K562 (cell line): ENCODE data around the gene CLASP1. TPM values are rescaled to one million over a fixed set of nuclear protein-coding genes. Genes with fewer than 3 reads are reported as not detected.

Experiments used
- CHCHD3 ChIP-seq: fragments of 250-450 bp; sonication (Bioruptor Pico); IDR thresholded peaks from 2 replicates; pipeline ENCODE4 v2.1.2; 2022; ENCODE audit warnings: mild to moderate bottlenecking
- FOXK1 ChIP-seq: sonication (generic); formaldehyde crosslinking; IDR thresholded peaks from 2 replicates; pipeline ENCODE4 v1.8.0; 2022; ENCODE audit warnings: missing genetic modification reagents, mild to moderate bottlenecking, borderline replicate concordance
- GABPB2 ChIP-seq: fragments of 250-450 bp; sonication (Bioruptor Pico); conservative IDR thresholded peaks from 2 replicates; pipeline ENCODE4 v1.5.1; 2021; ENCODE audit warnings: mild to moderate bottlenecking
- HLTF ChIP-seq: fragments of 450-650 bp; IDR thresholded peaks from 2 replicates; pipeline ENCODE4 v1.6.1; 2016
- HMG20B ChIP-seq: fragments of 250-450 bp; sonication (Bioruptor Pico); IDR thresholded peaks from 2 replicates; pipeline ENCODE4 v1.5.0; 2021; ENCODE audit warnings: mild to moderate bottlenecking
- IFI16 ChIP-seq: fragments of 250-450 bp; sonication (Bioruptor Pico); IDR thresholded peaks from 2 replicates; pipeline ENCODE4 v2.1.2; 2022; ENCODE audit warnings: mild to moderate bottlenecking, inconsistent platforms
- KDM1A ChIP-seq, 2 experiments: fragments of 450-650 bp; IDR thresholded peaks; 2 replicates each; pipeline ENCODE4 v1.6.1; 2016; ENCODE audit warnings: mild to moderate bottlenecking in 2 of 2
- LCOR ChIP-seq: sonication (generic); formaldehyde crosslinking; IDR thresholded peaks from 2 replicates; pipeline ENCODE4 v1.8.0; 2022; ENCODE audit warnings: mild to moderate bottlenecking, missing genetic modification reagents
- MBD2 ChIP-seq: sonication (generic); IDR thresholded peaks from 2 replicates; pipeline ENCODE4 v1.6.1; 2016; ENCODE audit warnings: low read depth, borderline replicate concordance
- MEF2A ChIP-seq: IDR thresholded peaks from 2 replicates; pipeline ENCODE4 v1.6.1; 2011; ENCODE audit warnings: low read depth, mild to moderate bottlenecking, low read length, moderate library complexity; ENCODE audit not compliant: control insufficient read depth
- RAD21 ChIP-seq, 2 experiments: fragments of 250-450 bp in 1 of 2; fragments of 450-650 bp in 1 of 2; sonication (Bioruptor Pico) in 1 of 2; formaldehyde crosslinking in 1 of 2; IDR thresholded peaks in 1 of 2; conservative IDR thresholded peaks in 1 of 2; 2 replicates each; pipeline versions ENCODE4 v1.4.0 to v1.8.0; 2020 to 2022; ENCODE audit warnings: mild to moderate bottlenecking in 2 of 2, moderate library complexity in 1 of 2
- RREB1 ChIP-seq: fragments of 250-450 bp; sonication (Bioruptor Pico); IDR thresholded peaks from 2 replicates; pipeline ENCODE4 v1.4.0; 2020
- STAT5A ChIP-seq: IDR thresholded peaks from 2 replicates; pipeline ENCODE4 v1.6.1; 2012; ENCODE audit warnings: low read length, inconsistent platforms, borderline replicate concordance
- ZKSCAN3 ChIP-seq: fragments of 250-450 bp; sonication (Bioruptor Pico); IDR thresholded peaks from 2 replicates; pipeline ENCODE4 v1.4.0; 2020
- ZNF175 ChIP-seq: fragments of 200-800 bp; sonication (Bioruptor generic); IDR thresholded peaks from 2 replicates; pipeline ENCODE4 v1.6.1; 2016; ENCODE audit warnings: low read depth, mild to moderate bottlenecking, missing genetic modification characterization, missing compliant biosample characterization
- ZNF263 ChIP-seq: sonication (generic); formaldehyde crosslinking; IDR thresholded peaks from 2 replicates; pipeline ENCODE4 v1.8.0; 2022; ENCODE audit warnings: mild to moderate bottlenecking, missing genetic modification reagents, borderline replicate concordance
- ZNF324 ChIP-seq: fragments of 250-450 bp; sonication (Bioruptor Pico); IDR thresholded peaks from 2 replicates; pipeline ENCODE4 v1.4.0; 2020; ENCODE audit warnings: mild to moderate bottlenecking
- ZNF436 ChIP-seq: fragments of 250-450, 450-650 bp; sonication (Bioruptor Pico); formaldehyde crosslinking; IDR thresholded peaks from 2 replicates; pipeline ENCODE4 v1.7.0; 2020; ENCODE audit warnings: mild to moderate bottlenecking
- ZNF561 ChIP-seq: fragments of 450-650 bp; formaldehyde crosslinking; conservative IDR thresholded peaks from 2 replicates; pipeline ENCODE4 v1.4.0; 2020; ENCODE audit warnings: mild to moderate bottlenecking, moderate library complexity
- polyA plus RNA-seq, 8 experiments: library from polyadenylated mRNA; depleted of rRNA in 4 of 8; stranded (reverse) in 5 of 8; unstranded in 3 of 8; fragments of >200 nt; fragmentation: Nextera tagmentation in 2 of 8; fragmentation: Illumina TruSeq in 1 of 8; extraction: Ambion mirVana in 2 of 8; extraction: Trizol in 1 of 8; gene quantifications; 2 replicates each; pipeline versions ENCODE4 v1.2.1 to v1.2.3, GENCODE V29; 2011 to 2014; ENCODE audit warnings: inconsistent platforms in 1 of 8, missing spikeins in 1 of 8
- total RNA-seq, 7 experiments: library from RNA; depleted of rRNA in 6 of 7; stranded (reverse); fragments of >200 nt in 6 of 7; fragmentation: Illumina TruSeq in 2 of 7; extraction: Trizol in 2 of 7; gene quantifications; 2 replicates each; pipeline versions ENCODE4 v1.2.1 to v1.2.3, GENCODE V29; 2011 to 2021; ENCODE audit warnings: low replicate concordance in 1 of 7

Gene CLASP1
- total and polyA plus RNA-seq, 9 of the 15 experiments (the other 6 are each of a cell fraction or from before 2014, with no cell fraction given): 1.7 to 40.3 (median 20.7) TPM

GRCh38 chr2:121649596-121650314, 493 bp upstream of the CLASP1 start (continued):
- TF ChIP-seq RREB1 (CRISPR knock-in tag) (no peak), ZNF561 (CRISPR knock-in tag) (no peak), MEF2A (no peak), ZNF263 (CRISPR knock-in tag) (no peak), RAD21 (CRISPR knock-in tag; conservative IDR thresholded peaks at IDR 0.05 in 1 of 2, IDR thresholded peaks at IDR 0.05 in 1 of 2) (no peak), LCOR (CRISPR knock-in tag) (no peak), KDM1A (IDR thresholded peaks at IDR 0.05) (no peak), HMG20B (CRISPR knock-in tag) (no peak), CHCHD3 (CRISPR knock-in tag) (no peak), HLTF (no peak), GABPB2 (no peak), ZKSCAN3 (CRISPR knock-in tag) (no peak), ZNF324 (CRISPR knock-in tag) (no peak), IFI16 (CRISPR knock-in tag) (no peak), ZNF175 (CRISPR knock-in tag) (0 out of 2 replicates have a peak, but pooled peaks have one; percentile 36), ZNF436 (CRISPR knock-in tag) (no peak), FOXK1 (CRISPR knock-in tag) (no peak), STAT5A (no peak; the same call in 1 of the 2 replicates), MBD2 (peak; percentile 48; the same call in 1 of the 2 replicates)
